ENCODE results near the gene ZNF577. TPM values are rescaled to one million over a fixed set of nuclear protein-coding genes. Genes with fewer than 3 reads are reported as not detected.

The ZNF577 gene
- total RNA-seq, 1 donor from 2014 or later, result 14.3 TPM

DNA sequence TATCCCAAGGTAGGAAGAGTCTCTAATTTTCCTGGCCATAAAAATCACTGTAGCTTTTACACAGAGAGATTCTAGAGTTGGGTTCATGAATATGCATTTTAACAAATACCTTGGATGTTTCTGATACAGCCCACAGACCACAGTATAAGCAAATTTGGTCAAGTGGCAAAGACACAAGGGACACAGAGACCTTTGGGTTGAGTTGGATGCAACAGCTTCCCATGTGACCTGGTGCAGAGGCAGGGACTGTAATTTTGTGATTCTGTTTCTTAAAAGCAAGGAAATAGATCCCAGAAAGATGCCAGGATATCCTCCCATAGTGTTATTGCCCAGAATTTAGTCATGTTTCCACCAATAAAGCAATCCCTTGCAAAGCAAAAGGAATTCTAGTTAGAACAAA is 65.8 kb downstream of the ZNF577 start:
- TF ChIP-seq, protein P1, sequence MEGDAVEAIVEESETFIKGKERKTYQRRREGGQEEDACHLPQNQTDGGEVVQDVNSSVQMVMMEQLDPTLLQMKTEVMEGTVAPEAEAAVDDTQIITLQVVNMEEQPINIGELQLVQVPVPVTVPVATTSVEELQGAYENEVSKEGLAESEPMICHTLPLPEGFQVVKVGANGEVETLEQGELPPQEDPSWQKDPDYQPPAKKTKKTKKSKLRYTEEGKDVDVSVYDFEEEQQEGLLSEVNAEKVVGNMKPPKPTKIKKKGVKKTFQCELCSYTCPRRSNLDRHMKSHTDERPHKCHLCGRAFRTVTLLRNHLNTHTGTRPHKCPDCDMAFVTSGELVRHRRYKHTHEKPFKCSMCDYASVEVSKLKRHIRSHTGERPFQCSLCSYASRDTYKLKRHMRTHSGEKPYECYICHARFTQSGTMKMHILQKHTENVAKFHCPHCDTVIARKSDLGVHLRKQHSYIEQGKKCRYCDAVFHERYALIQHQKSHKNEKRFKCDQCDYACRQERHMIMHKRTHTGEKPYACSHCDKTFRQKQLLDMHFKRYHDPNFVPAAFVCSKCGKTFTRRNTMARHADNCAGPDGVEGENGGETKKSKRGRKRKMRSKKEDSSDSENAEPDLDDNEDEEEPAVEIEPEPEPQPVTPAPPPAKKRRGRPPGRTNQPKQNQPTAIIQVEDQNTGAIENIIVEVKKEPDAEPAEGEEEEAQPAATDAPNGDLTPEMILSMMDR (IDR thresholded peaks at IDR 0.05; ENCODE audit: partially characterized antibody, unreplicated experiment), result no peak
- H3K27ac Mint-ChIP-seq (ENCODE audit: unreplicated experiment), result no peak overlapping the region
- H3K36me3 Mint-ChIP-seq (ENCODE audit: unreplicated experiment), result peaks cover 12% of the 10 kb centered on the region
- no peaks in the 10 kb centered on the region for H3K27me3 Mint-ChIP-seq (ENCODE audit: unreplicated experiment)
- no peak for DNase-seq
- H3K4me1 Mint-ChIP-seq (ENCODE audit: low read depth, unreplicated experiment), result no peaks in the 10 kb centered on the region
- peaks cover 2% of the 10 kb centered on the region for H3K9me3 Mint-ChIP-seq (ENCODE audit: unreplicated experiment)
- no peak overlapping the region for H3K4me3 Mint-ChIP-seq (ENCODE audit: unreplicated experiment)

DNA sequence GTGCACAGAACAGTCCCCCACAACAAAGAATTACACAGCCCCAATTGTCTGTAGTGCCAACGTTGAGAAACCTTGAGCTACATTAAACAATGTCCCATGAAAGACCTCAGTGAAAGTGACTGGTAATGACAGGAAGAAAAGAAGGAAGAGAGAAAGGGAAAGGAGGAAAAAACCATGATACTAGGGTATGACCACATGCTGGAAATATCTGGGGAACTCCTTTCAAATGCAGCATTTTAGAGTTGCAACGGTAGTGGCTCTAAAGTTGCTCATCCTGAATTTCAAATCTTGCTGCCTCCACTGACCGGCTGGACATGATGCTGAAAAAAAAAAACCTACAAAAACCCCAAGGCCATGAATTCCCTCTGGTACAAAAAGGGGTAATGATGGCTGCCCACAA is 66.3 kb downstream of the ZNF577 start:
- peaks cover 2% of the 10 kb centered on the region for H3K9me3 Mint-ChIP-seq (ENCODE audit: unreplicated experiment)
- H3K4me1 Mint-ChIP-seq (ENCODE audit: low read depth, unreplicated experiment), result no peaks in the 10 kb centered on the region
- no peaks in the 10 kb centered on the region for H3K27me3 Mint-ChIP-seq (ENCODE audit: unreplicated experiment)
- no peak overlapping the region for H3K27ac Mint-ChIP-seq (ENCODE audit: unreplicated experiment)
- no peak overlapping the region for H3K4me3 Mint-ChIP-seq (ENCODE audit: unreplicated experiment)
- DNase-seq, result no peak
- TF ChIP-seq, protein P1 (IDR thresholded peaks at IDR 0.05; ENCODE audit: partially characterized antibody, unreplicated experiment), result no peak
- peaks cover 12% of the 10 kb centered on the region for H3K36me3 Mint-ChIP-seq (ENCODE audit: unreplicated experiment)

Other genes starting within 250 kb of the ZNF577 start
- not detected for gene SIGLEC14, start 241.1 kb downstream of the ZNF577 start, total RNA-seq (ENCODE audit: unreplicated experiment)
- 27.2 TPM for gene SPACA6, start 194.6 kb downstream of the ZNF577 start, total RNA-seq (ENCODE audit: unreplicated experiment)
- gene HAS1, start 164.0 kb downstream of the ZNF577 start, total RNA-seq (ENCODE audit: unreplicated experiment), result 4.4 TPM
- gene FPR1, start 136.1 kb downstream of the ZNF577 start, total RNA-seq (ENCODE audit: unreplicated experiment), result not detected
- not detected for gene FPR2, start 126.8 kb downstream of the ZNF577 start, total RNA-seq (ENCODE audit: unreplicated experiment)
- not detected for gene FPR3, start 92.8 kb downstream of the ZNF577 start, total RNA-seq (ENCODE audit: unreplicated experiment)
- gene ZNF649, start 17.1 kb upstream of the ZNF577 start, total RNA-seq (ENCODE audit: unreplicated experiment), result 19.2 TPM
- gene ZNF613, start 39.5 kb upstream of the ZNF577 start, total RNA-seq (ENCODE audit: unreplicated experiment), result 11.1 TPM
- gene ZNF350, start 98.9 kb upstream of the ZNF577 start, total RNA-seq (ENCODE audit: unreplicated experiment), result 9.7 TPM
- 12.3 TPM for gene ZNF615, start 120.3 kb upstream of the ZNF577 start, total RNA-seq (ENCODE audit: unreplicated experiment)
- gene ZNF614, start 140.4 kb upstream of the ZNF577 start, total RNA-seq (ENCODE audit: unreplicated experiment), result 7.1 TPM
- gene ZNF432, start 160.9 kb upstream of the ZNF577 start, total RNA-seq (ENCODE audit: unreplicated experiment), result 12.8 TPM
- 25.4 TPM for gene ZNF841, start 207.8 kb upstream of the ZNF577 start, total RNA-seq (ENCODE audit: unreplicated experiment)